GM21717 (cell line): ENCODE data around the gene CLASP1.
"Not testable (repeated sequence)": the region's sequence is repeated elsewhere in the genome, so short reads cannot be mapped to it uniquely, and the experiment has no call there.

Source experiments
- ATAC-seq: cut with Tn5 transposase; IDR thresholded peaks from one replicate; pipeline ENCODE4 v1.9.1; 2021; ENCODE audit warnings: mild to moderate bottlenecking, moderate library complexity; ENCODE audit not compliant: unreplicated experiment

Gene CLASP1

DNA sequence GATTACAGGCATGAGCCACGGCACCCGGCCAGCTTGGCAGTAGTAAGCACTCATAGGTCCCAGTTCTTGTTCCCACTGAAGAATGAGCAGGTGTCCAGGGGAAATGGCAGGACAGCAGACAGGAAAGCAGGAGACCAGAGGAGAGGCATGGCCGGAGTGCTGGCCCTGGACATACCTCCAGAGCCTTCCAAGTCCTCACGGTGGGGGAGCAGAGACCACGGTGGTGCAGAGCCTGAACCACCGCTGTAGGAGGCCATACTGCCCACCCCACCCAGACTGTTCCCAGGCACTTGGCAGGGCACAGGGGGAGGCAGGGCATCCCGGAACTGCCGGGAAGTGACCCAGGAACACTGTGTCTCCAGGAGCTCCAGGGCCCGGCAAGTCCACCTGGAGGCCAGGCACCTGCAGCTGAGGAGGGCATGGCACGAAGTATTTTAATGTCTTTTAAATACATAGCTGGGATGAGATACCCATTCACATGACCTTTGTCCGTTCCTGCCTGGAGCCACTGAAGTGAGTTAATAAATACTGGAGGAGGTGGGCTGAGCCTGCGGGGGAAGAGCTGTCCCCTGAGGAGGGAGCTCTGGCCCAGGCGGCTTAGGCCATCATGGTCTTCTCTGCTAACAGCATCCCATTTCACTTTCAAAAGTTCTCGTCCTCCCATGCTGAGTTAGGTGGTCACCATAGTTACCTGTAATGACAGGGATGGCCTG lies 314.5 kb downstream of the CLASP1 start:
- peak; percentile 16 for ATAC-seq

DNA sequence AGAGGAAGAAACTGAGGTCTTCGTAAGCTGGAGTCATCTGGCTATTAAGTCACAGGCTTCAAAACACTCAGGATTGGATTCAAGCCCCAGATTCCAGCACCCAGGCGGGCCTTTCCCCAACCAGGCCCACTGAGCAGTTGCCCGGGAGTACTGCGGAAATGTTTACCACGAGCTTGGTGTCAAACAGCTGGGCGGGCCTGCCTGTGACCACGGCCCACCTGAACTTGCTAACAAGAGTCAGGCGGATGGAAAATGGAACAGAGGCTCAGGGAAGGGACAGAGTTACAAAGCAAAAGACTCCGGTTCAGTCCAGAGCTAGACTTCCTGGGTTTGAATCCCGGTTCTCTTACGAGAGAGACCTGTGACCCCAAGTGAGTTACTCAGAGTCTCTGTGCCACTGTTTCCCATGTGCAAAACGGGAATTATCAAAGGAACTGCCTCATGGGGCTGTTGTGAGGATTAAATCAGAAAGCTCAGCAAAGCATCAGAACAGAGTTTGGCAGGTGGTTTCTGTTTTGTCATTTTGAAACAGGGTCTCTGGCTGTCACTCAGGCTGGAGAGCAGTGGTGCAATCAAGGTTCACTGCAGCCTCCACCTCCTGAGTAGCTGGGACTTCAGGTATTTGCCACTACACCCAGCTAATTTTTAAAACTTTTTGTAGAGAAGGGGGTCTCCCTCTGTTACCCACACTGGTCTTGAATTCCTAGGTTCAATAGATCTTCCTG lies 315.3 kb downstream of the CLASP1 start:
- ATAC-seq: peak; percentile 72

DNA sequence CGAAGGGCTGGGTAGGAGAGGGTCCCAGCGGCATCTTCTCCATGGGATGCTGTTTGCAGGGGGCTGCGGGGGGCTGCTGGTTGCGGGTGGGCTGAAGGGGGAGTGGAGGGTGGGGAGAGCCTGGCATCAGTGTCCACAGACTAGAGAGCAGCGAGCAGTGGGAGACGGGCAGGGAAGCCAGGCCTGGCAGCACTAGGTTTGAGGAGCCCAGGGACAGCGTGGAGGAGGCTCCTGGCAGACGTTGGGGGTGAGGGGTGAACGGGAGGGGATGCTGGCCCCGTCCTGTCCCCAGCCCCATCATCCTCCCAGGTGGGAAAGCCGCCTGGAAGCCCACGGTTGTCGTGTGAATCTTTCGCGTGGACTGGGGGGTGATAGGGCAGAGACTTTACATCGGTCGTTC lies 316.0 kb downstream of the CLASP1 start:
- no peak for ATAC-seq

DNA sequence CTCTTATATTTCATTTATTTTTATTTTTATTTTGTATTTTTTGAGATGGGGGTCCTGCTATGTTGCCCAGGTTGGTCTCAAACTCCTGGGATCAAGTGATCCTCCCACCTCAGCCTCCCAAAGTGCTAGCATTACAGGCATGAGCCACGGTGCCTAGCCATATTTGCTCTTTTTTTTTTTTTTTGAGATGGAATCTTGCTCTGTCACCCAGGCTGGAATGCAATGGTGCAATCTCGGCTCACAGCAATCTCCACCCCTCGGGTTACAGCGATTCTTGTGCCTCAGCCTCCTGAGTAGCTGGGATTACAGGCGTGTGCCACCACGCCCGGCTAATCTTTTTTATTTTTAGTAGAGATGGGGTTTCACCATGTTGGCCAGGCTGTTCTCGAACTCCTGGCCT lies 317.9 kb downstream of the CLASP1 start:
- ATAC-seq: not testable (repeated sequence)

DNA sequence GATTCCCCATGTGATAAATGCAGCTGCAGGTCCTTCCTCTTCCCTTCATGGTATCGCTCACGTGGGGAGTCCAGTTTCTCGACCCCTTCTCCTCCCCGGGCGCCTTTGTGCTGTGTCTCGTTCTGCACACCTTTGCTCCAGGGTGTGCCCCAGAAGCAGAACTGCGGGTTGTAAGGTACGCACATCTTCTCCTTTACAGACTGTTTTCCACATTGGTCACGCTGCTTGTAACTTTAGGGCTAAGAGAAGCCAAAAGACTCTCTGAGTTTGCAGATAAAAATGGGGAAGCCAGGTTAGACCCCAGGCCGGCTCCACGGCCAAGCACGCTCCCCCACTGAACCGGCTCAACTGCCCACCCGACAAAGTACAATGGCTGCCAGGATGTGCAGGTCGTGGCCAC lies 318.3 kb downstream of the CLASP1 start:
- ATAC-seq: no peak

DNA sequence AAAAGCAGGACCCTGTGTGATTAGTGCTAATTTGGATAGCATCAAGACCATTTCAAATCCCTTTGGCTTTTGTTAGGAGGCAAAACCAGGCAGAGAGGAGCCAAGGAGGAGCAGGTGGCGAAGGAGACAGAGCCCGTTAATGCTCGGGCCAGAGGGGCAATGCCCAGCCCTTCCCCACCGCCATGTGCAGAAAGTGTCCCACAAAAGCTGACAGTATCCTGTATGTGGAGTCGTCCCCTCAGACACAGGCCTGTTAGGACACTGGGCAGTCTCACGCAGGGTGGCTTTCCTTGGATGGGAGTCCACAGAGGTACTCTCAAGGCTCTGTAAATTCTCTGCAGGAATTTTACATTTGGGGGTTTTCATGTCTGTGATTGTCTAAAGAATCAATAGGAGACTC lies 319.5 kb downstream of the CLASP1 start:
- no peak for ATAC-seq

DNA sequence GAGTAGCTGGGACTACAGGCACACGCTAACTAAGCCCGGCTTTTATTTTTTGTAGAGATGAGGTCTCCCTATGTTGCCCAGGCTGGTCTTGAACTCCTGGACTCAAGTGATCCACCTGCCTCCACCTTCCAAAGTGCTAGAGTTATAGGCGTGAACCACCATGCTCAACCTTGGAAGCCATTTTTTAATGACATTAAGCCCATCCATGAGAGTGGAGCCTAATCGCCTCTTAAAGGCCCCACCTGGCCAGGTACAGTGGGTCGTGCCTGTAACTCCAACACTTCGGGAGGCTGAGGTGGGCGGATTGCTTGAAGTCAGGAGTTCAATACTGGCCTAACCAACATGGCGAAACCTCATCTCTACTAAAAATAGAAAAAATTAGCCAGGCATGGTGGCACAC lies 322.6 kb downstream of the CLASP1 start:
- ATAC-seq: no peak

DNA sequence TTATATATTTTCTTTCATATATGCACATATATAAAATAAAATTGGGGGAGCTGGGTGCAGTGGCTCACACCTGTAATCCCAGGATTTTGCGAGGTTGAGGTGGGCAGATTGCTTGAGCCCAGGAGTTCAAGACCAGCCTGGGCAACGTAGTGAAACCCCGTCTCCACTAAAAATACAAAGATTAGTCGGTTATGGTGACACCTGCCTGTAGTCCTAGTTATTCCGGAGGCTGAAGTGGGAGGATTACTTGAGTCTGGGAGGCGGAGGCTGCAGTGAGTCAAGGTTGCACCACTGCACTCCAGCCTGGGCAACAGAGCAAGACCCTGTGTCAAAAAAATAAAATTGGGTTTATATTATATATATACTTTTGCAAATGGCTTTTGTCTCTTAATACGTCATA lies 324.7 kb downstream of the CLASP1 start:
- no peak for ATAC-seq

DNA sequence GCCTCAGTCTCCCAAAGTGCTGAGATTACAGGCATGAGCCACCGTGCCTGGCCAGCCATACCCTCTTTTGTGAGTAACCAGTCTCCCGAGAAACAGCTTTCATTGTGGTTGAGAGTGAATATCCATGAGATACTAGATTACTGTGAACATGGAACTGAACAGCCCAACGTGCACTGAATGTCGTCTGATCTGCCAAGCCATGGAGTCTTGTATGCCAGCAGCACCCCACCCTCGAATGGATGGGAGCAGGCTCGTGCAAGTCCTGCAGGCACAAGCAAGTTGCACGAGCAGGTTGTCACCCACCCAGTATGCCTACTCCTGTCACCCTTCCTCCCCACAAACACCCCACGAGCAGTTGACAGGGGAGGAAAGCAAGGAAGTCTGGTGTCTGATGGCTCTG lies 327.8 kb downstream of the CLASP1 start:
- ATAC-seq: no peak

DNA sequence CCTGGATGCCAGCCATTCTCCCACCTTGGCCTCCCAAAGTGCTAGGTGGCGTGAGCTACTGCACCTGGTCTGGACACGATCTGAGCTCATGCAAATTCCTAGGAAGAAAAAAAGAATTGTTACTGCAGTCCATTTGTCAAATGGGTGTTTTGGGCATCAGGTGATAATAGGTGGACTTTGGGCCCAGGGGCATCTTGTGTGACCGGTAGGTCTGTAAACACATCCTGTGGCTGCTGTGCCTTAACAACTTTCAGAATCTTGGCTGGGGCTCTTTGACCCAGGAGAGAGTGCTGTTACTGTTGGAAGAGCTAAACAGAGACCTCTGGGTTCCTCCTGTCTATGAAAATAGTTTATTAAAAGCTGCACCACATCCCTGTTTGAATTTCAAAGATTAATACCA lies 329.3 kb downstream of the CLASP1 start:
- no peak for ATAC-seq

DNA sequence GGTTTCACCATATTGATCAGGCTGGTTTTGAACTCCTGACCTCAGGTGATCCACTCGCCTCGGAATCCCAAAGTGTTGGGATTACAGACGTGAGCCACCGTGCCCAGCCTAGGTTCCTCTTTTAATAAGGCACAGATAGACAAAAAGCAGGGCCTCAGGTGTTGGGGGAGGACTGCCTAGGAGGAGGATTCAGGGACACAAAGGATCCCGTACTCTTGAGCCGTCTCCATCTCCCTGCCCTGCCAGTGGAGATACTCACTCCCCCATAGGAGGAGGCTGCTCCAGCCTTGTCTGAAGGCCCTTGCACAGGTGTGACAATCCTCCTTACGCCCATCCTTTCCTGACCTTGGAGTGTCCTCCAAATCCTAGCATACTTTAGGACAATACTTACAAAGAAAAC lies 332.3 kb downstream of the CLASP1 start:
- ATAC-seq: no peak

DNA sequence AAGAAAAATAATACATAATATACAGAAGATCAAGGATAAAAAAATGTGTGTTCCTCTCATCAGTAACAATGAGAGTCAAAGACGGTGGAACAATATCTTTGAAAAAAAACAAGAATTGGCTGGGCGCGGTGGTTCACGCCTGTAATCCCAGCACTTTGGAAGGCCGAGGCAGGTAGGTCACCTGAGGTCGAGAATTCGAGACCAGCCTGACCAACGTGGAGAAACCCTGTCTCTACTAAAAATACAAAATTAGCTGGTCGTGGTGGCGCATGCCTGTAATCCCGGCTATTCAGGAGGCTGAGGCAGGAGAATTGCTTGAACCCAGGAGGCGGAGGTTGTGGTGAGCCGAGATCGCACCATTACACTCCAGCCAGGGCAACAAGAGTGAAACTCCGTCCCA lies 335.6 kb downstream of the CLASP1 start:
- not testable (repeated sequence) for ATAC-seq

DNA sequence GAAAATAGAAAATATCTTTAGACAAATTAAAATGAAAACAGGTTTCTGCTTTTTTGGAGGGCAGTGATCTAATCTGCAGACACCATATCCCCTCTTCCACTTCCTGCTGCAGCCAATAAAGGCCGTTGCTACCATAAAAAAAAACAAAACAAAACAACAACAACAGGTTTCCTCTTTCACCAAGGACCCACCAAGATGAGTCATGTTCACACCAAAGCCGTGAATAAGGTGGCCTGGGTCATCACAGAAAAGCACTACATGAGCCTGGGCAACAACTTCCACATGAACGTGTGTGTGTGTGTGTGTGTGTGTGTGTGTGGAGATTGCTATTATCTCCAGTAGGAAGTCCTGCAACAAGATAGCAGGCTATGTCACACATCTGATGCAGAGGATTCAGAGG lies 339.5 kb downstream of the CLASP1 start:
- ATAC-seq: no peak

DNA sequence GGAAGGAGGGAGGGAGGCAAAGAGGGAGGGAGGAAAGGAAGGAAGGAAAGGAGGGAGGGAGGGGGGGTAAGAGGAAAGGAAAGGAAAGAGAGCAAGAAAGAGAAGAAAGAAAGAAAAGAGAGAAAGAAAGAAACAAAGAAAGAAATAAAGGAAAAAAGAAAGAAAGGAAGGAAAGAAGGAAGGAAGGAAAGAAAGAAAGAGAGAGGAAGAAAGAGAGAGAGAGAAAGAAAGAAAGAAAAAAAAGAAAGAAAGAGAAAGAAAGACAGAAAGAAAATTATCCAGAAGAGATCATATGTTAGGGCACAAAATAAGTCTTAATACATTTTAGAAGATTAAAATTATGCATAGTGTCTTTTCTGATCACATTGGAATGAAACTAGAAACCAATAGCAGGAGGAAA lies 339.9 kb downstream of the CLASP1 start:
- ATAC-seq: no peak

DNA sequence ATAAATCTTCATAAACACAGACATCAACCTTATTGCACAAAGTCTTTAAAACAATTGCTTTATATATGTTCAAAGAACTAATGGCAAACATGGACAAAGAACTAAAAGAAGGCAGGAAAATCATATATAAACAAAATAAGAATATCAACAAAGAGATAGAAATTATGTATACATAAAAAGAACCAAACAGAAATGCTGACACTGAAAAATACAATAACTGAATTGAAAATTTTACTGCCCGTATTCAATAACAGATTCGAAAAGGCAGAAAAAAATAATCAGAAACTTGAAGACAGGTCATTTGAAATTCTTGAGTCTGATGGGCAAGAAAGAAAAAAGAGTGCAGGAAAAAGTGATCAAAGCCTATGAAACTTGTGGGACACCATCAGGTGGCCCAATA lies 342.2 kb downstream of the CLASP1 start:
- no peak for ATAC-seq

DNA sequence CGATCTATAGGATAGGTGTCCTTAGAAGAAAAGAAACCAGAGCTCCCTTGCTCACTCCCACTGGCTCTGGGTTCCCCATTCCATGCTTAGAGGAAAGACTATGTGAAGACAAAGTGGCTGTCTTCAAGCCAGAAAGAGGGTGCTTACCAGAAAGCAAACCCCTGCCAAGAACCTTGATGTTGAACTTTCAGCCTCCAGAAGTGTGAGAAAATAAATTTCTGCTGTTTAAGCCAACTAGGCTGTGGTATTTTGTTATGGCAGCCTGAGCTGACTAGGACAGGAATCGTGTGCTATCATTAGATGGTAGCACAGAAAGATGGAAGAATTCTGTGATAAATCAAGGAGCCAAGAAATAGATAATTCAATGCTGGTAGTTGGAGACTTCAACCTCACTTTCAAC lies 344.3 kb downstream of the CLASP1 start:
- ATAC-seq: no peak

DNA sequence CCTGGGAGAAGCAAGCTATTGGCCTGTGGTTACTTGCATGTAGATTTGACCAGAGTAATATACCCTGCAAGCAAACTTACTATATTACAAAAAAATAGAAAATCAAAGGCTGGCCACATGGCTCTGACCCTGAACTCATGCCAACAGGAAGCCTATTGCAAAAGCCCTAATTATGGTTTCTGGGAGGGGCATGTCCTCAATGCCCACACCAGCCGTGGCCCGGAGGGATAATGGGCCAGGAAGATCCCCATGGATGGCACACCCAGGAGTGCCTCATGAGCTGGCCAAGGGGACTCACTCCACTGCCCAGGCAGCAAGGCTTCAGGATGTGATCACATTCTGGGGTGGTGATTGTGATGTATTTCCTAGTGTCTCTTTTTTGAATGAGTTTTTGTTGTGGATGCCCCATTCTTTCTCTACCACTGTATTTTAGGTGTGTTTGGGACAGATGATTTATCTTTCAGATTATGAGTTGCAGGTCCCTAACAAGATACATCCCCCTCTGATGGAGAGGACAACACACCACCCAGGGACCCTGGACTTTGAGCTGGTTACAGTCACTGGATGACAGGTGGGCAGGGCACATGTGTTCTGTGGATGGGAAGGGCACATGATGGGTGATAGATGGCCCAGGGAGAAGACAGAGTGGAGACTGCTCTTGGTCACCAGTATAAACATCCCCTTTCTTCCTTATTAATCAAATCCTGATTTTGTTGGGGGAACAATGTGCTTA lies 345.6 kb downstream of the CLASP1 start:
- ATAC-seq: no peak

DNA sequence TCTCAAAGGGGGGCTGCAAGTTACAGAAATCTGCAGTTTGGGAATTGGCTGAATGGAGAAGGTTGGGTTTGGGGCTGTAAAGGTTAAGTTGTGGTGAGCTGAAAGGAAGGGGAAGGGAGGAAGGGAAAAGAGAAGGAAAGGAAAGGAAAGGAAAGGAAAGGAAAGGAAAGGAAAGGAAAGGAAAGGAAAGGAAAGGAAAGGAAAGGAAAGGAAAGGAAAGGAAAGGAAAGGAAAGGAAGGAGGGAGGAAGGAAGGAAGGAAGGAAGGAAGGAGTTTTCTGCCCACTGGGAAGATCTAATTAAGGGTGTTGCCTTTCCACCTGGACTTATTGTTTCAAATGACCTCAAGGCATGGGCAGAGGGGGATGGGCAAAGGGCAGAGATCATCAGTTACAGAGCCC lies 348.1 kb downstream of the CLASP1 start:
- ATAC-seq: not testable (repeated sequence)

DNA sequence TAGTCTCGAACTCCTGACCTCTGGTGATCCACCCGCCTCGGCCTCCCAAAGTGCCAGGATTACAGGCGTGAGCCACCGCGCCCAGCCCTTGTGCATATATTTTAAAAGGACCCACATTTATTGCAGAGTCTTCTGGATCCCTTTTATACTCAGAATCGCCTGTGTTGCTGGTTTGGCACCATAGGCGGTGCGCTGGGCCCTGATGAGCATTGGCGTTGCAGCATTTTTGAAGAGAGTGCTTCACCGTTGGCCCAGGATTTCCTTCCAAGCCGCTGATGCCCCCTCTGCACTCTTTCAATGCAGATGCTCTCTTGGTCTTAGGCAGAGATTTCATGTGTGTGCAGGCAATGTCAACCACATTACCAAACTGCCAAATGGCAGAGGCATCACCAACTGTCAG lies 350.8 kb downstream of the CLASP1 start:
- ATAC-seq: no peak

DNA sequence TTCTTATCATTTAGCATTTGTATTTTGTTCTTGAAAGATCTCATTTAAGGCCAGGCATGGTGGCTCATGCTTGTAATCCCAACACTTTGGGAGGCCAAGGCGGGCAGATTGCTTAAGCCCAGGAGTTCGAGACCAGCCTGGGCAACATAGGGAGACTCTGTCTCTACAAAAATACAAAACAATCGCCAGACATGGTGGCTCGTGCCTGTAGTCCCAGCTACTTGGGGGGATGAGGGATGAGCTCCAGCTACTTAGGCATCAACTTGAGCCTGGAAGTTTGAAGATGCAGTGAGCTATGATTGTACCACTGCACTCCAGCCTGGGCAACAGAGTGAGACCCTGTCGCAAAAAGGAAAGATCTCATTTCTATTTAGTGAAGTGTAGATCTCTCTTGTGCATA lies 351.4 kb downstream of the CLASP1 start:
- ATAC-seq: not testable (repeated sequence)

DNA sequence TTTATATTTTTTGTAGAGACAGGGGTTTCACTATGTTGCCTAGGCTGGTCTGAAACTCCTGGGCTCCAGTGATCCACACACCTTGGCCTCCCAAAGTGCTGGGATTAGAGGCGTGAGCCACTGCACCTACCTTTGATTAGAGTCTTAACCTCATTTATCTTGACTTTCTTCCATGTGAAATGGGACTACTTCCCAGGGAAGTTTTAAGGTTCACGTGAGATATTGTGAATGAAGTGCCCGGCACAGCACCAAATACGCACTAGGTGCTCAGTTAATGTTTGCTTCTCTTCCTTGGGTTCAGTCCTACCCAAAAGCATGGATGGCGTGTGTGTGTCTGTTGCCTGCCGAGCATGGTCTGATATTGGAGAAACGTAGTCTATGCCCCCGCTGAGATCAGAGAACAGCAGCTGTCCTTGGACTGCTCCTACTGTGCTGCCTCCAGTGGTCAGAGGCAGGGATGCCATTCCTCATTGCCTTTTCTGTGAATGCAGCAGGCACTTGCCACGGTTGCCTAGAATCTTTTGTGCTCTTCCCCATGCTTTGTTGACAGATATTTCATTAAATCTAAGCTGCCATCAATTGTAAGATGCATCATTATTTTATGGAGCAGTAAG lies 351.9 kb downstream of the CLASP1 start:
- ATAC-seq: no peak
